Retinal pigment epithelial cell (primary cell): ENCODE measurements around the gene MESP1.
"Not testable (repeated sequence)": the region's sequence is repeated elsewhere in the genome, so short reads cannot be mapped to it uniquely, and the experiment has no call there.

Source experiments
- DNase-seq: peaks from one replicate; pipeline ENCODE4 v3.0.0-alpha.2; 2010; ENCODE audit warnings: low read depth
- H3K4me3 ChIP-seq: 2 replicates; pipeline ENCODE4 v1.5.1; 2011; ENCODE audit warnings: mild to moderate bottlenecking, low read length, control low read depth, moderate library complexity
- TF ChIP-seq, protein P1 (sequence below): conservative IDR thresholded peaks from 2 replicates; pipeline ENCODE4 v1.5.1; 2011; ENCODE audit warnings: low read depth, low read length, control low read depth, inconsistent platforms

Gene MESP1

DNA sequence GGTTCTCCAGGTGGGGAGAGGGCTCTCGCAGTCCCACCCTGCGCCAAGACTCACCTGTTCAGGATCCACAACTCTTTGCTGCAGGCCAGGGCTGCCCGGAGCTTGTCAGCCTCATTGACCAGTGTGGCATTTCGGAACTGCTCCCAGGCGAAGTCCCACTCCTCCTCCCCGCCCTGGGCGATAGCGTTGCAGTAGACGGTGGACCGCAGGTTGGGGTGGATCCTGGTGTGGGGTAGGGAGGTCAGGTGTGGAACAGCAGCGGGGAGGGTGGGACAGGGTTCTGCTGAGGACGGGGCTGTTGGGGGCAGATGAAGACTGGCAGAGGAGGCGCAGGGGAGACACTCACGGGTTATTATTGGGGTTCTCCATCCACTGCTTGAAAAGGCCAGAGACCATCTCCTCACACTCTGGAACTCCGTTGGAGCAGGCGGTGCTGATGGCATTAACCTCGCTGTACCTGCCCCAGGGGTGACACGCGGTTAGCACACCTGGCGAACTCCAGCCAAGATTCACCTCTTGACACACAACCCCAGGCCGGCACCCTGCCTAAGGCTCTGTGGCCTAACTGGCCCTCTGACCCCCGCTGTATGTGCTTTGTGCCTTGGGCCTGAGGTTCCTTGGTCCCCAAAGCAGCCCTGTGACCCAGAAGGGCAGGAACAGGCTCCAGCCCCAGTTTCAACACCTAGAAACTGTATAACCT, 41.2 kb upstream of the MESP1 start:
- DNase-seq, result no peak
- no peak overlapping the region for H3K4me3 ChIP-seq
- TF ChIP-seq, protein P1, sequence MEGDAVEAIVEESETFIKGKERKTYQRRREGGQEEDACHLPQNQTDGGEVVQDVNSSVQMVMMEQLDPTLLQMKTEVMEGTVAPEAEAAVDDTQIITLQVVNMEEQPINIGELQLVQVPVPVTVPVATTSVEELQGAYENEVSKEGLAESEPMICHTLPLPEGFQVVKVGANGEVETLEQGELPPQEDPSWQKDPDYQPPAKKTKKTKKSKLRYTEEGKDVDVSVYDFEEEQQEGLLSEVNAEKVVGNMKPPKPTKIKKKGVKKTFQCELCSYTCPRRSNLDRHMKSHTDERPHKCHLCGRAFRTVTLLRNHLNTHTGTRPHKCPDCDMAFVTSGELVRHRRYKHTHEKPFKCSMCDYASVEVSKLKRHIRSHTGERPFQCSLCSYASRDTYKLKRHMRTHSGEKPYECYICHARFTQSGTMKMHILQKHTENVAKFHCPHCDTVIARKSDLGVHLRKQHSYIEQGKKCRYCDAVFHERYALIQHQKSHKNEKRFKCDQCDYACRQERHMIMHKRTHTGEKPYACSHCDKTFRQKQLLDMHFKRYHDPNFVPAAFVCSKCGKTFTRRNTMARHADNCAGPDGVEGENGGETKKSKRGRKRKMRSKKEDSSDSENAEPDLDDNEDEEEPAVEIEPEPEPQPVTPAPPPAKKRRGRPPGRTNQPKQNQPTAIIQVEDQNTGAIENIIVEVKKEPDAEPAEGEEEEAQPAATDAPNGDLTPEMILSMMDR, result no peak

DNA sequence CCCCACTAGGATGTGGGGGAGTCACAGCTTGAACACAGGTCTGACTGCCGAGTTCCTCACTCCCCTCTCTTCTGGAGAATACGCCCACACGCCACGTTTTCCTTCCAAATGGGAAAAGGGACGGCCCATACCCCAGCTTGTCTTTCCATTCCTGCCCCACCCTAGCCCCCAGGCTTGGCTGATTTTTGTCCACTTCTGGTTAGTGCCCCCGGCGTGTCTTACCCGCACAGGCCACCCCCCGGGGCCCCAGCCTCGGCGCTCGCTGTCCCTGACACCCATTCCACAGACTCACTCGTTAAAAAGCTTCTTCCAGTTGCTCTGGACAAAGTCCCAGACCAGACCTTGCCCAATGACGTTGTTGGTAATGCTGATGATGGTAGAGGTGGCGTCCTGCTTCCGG, 39.6 kb upstream of the MESP1 start:
- TF ChIP-seq, protein P1, result no peak
- no peak for DNase-seq
- H3K4me3 ChIP-seq, result no peak overlapping the region

DNA sequence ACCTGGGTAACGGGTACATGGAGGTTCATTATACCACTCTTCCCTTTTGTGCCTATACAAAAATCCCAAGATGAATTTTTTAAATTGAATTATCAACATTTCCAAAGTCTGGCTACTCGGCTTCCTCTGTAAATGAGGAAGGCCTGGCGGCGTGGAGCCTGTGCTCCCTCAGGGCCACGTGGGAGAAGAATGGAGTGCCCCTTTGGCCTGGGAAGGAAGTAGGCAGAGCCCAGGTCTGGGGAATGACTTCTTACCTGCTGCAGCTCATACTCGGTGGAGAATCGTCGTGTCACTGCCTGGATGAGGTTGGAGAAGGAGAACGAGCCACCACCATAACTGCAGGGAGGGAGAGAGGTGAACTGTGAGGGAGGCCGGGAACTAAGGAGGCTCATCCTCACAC, 39.2 kb upstream of the MESP1 start:
- DNase-seq, result no peak
- TF ChIP-seq, protein P1, result no peak
- no peak overlapping the region for H3K4me3 ChIP-seq

DNA sequence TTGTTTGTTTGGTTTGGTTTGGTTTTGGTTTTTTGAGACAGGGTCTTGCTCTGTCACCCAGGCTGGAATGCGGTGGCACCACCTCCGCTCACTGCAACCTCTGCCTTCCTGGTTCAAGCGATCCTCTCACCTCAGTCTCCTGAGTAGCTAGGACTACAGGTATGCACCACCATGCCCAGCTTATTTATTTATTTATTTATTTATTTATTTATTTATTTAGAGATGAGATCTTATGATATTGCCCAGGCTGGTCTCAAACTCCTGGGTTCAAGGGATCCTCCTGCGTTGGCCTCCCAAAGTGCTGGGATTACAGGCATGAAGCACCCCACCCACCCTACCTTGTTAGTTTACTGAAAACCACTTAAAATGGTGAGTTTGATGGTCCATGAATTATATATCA, 37.5 kb upstream of the MESP1 start:
- DNase-seq, H3K4me3 ChIP-seq: not testable (repeated sequence)

DNA sequence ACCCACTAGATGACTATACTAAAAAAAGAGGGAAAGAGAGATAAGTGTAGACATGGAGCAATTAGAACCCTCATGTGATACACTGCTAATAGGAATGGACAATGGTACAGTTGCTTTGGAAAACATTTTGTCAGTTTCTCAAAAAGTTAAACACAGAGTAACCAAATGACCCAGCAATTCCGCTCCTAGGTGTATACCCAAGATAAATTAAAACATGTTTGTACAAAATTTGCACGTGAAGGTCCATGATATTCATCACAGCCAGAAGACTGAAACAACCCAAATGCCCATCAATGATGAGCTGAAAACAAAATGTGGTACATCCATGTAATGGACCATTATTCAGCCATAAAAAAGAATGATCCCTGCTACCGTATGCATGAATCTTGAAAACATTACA, 36.9 kb upstream of the MESP1 start:
- no peak overlapping the region for H3K4me3 ChIP-seq
- no peak for DNase-seq
- TF ChIP-seq, protein P1, result no peak

DNA sequence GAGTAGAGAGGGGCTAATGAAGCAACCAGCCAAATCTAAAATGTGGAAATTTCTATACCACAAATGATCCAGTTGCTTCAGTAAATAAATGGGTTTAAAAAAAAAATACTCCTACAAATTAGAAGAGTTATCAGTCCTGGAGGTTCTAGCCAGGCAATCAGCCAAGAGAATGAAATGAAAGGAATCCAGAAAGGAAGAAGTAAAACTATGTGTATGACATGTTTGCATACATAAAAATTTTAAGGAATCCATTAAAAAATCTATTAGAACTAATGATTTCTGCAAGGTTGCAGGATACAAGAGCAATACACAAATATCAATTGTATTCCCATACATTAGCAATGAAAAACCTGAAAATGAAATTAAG, 34.7 kb upstream of the MESP1 start:
- no peak overlapping the region for H3K4me3 ChIP-seq
- no peak for DNase-seq
- TF ChIP-seq, protein P1, result no peak

DNA sequence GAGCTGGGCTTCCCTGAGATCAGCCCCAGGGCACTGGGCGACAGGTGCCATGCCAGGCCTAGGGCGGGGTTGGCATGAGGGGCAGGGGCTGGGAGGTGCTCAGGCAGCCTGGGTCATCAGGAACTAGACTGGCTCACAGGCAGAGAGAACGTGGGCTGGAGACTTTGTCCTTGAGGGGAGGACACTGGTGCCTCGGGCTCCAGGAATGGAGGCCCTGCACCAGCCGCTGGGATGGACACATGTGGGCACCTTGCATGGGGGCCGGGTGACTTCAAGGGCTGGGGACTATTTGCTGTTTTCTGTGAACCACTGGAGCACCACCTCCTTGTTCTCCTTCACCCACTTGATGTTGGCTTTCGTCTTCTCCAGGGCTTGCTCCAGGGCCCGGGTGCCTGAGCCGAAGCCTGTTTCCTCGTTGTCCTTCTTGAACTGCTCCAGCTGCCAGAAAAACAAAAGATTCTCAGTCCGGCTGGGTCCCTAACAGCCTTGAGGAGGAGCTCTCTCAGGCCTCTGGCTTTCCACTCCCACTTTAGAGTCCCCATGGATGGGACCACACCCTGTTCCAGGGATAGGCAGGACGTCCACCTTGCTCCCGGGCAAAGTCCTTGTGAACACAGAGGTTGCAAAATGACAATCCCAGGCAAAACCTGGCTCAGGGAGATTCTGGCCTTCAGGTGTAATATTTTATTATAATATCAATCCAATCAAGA, 34.2 kb upstream of the MESP1 start:
- no peak for DNase-seq
- TF ChIP-seq, protein P1, result no peak
- H3K4me3 ChIP-seq, result no peak overlapping the region
